Measurements from ENCODE around the gene SAP130.
"Not testable (repeated sequence)": the region's sequence is repeated elsewhere in the genome, so short reads cannot be mapped to it uniquely, and the experiment has no call there.

SAP130 gene

DNA sequence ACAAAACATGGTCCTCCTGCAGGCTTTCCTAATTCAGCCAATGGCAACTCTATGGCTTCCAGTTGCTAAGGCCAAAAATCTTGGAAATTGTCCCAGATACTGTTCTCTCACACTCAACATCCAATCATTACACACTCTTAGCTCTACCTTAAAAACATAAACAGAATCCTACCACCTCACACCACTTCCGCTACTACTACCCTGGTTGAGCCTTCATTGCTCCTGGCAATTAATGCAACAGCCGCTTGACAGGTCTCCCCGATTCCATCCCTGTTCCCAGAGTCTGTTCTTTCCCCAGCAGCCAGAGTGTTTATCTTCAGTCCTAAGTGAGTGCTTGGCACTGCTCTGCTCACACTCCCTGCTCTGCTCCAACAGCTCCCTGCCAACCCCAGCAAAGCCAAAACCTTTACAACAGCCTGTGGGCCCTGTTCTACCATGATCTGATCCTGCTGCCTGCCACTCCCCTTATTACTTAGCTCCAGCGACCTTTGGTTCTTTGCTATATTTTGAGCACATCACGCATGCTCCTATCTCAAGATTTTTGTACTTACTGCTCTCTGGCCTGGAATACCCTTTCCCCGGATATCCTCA is 74.6 kb downstream of the SAP130 start:
- DNase-seq (ENCODE audit: low spot score), result no peak

GRCh38 chr2:127951026-127951425 is 76.8 kb downstream of the SAP130 start:
- no peak for DNase-seq (ENCODE audit: low spot score)

DNA sequence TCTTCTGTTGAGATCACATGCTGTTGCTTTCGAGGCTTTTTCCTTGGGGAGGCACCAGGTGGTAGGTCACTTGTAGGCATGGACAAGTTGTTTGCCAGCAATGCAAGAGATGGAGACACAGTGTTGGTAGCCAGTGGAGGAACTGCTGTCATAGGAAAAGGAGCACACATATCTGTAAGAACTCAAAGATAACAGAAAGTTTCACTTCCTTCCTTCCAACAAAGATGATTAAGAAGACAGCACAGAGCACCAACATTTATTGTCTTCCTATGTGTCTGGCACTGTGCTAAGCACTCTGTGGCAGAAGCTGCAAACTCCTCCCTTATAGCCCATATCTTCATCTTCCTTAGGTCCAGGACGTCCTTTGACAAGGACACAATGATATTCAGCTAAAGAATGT is 77.6 kb downstream of the SAP130 start:
- DNase-seq (ENCODE audit: low spot score), result no peak

DNA sequence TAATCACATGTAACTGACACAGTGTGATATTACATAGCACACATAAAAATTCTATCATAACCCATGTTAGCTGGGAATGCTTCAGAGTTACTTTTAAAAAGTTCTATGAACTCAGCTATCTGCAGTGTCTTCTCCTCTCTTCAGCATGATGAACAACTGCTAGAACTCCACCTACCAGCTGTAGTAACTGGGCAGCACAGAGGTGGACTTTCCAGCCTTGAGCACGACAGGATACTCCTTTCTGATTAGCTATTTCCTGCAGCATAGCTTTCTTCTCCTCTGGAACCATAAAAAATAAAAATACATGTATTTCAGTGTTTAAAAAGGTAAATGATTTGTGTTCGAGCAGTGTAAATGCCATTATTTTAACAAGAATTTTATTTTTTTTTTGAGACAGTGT is 82.6 kb downstream of the SAP130 start:
- DNase-seq (ENCODE audit: low spot score), result no peak

GRCh38 chr2:127943186-127943585 is 84.7 kb downstream of the SAP130 start:
- no peak for DNase-seq (ENCODE audit: low spot score)

DNA sequence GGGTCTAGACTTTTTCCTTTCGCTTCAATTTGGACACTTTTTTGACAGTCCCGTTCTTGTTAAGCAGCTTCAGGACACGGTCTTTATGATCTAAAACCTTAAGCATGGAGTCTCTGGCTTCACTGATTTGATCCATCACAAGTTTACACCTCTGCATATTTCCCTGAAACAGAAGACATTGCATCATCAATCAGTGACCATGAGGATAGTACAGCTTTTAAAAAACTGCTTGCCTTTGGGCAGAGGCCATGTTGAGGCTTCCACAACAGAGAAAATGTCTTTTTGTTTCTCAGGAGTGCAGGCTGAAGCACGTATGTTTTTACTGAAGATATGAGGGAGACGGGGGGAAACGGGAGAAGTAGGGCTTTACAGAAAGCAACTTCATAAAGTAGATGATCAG is 85.9 kb downstream of the SAP130 start:
- no peak for DNase-seq (ENCODE audit: low spot score)

- DNase-seq (ENCODE audit: low spot score), result no peak
Measured at GRCh38 chr2:127941461-127941860, 86.4 kb downstream of the SAP130 start.

- DNase-seq (ENCODE audit: low spot score), result no peak
Measured at GRCh38 chr2:127940641-127941040, 87.2 kb downstream of the SAP130 start.

DNA sequence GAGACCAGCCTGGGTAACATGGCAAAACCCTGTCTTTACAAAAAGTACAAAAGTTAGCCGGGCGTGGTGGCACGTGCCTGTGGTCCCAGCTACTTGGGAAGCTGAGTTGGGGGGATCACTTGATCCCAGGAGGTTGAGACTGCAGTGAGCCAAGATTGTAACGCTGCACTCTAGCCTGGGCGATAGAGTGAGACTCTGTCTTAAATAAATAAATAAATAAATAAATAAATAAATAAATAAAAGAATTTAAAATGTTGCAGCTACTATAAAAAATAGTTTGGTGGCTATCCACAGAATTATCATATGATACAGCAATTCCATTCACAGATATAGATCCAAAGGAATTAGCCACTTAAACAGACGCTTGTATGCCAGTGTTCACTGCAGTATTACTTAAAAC is 92.5 kb downstream of the SAP130 start:
- DNase-seq (ENCODE audit: low spot score), result no peak

GRCh38 chr2:127932199-127932876 is 95.5 kb downstream of the SAP130 start:
- DNase-seq (ENCODE audit: low spot score), result no peak

DNA sequence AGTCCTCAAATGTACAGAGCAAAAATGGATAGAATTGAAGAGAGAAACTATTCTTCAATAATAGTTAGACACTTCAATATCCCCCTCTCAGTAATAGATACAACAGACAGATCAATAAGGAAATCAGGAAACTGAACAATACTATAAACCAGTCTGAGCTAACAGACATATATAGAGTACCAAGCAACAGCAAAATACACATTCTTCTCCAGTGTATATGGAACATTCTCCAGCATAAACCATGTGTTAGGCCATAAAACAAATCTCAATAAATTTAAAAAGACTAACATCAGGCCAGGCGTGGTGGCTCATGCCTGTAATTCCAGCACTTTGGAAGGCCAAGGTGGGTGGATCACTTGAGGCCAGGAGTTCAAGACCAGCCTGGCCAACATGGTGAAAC is 98.4 kb downstream of the SAP130 start:
- no peak for DNase-seq (ENCODE audit: low spot score)

DNA sequence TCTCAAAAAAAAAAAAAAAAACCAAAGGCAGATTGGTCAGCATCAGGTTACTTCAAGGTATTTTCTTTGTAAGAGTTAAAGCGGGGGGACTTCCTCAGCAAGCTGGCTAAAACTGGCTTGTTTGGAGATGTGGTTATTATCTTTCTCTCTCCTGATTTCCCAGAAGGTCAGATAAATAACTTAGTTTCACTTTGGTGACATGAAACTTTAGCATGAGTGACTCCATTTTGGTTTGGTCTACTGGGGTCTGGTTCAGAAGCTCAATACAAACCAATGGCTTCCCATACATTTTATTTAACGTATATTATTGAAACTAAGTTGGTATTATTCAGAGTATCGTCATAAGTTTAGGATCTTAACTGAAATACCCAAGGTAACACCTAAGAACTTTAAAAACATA is 100.5 kb downstream of the SAP130 start:
- DNase-seq (ENCODE audit: low spot score), result no peak

DNA sequence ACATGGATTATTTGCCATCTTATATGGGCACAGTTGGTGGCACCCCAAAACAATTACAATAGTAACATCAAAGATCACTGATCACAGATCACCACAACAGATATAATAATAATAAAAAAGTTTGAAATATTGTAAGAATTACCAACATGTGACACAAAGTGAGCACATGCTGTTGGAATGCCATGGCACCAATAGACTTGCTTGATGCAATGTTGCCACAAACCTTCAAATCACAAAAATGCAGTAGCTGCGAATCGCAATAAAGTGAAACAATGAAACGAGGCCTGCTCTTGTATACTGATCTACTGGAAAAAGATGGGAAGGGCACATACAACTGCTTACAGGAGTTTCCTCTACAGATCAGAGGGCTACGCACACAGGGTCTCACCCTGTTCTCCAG is 109.9 kb downstream of the SAP130 start:
- DNase-seq (ENCODE audit: low spot score), result no peak

- no peak for DNase-seq (ENCODE audit: low spot score)
Measured at GRCh38 chr2:127913808-127914457, 113.9 kb downstream of the SAP130 start.

DNA sequence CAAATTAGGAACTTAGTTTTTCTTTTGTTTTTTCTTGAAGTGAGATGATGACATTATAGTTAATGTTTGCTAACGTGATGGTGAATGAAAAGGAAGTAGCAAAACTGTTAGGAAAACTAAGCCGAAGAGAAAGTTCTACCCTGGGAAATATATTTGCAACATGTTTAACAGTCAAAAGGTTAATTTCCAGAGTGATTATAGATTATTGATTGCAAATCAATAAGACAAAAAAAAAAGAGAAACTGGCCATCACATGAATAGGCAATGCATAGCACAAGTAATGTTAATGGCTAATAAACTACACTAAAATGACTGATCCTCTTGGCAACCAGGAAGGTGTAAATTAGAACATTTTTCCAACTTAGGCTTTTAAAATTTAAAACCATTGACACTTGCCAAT is 116.1 kb downstream of the SAP130 start:
- no peak for DNase-seq (ENCODE audit: low spot score)

DNA sequence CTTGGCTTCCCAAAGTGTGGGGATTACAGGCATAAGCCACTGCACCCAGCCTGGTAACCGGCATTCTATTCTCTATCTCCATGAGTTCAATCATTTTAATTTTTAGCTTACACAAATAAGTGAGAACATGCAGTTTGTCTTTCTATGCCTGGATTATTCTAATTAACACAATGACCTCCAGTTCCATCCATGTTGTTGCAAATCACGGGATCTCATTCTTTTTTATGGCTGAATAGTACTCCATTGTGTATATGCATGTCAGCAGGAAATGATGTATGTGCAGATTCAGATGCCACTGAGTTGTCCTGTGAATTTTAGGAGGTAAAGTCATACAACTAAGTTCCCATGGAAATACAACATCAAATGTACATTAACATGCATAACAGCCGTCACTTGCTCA is 117.4 kb downstream of the SAP130 start:
- DNase-seq (ENCODE audit: low spot score), result no peak

- DNase-seq (ENCODE audit: low spot score), result no peak
Measured at GRCh38 chr2:127909019-127909418, 118.8 kb downstream of the SAP130 start.

GRCh38 chr2:127907733-127908400 is 120.0 kb downstream of the SAP130 start:
- DNase-seq (ENCODE audit: low spot score), result not testable (repeated sequence)

GRCh38 chr2:127906206-127906926 is 121.5 kb downstream of the SAP130 start:
- no peak for DNase-seq (ENCODE audit: low spot score)

DNA sequence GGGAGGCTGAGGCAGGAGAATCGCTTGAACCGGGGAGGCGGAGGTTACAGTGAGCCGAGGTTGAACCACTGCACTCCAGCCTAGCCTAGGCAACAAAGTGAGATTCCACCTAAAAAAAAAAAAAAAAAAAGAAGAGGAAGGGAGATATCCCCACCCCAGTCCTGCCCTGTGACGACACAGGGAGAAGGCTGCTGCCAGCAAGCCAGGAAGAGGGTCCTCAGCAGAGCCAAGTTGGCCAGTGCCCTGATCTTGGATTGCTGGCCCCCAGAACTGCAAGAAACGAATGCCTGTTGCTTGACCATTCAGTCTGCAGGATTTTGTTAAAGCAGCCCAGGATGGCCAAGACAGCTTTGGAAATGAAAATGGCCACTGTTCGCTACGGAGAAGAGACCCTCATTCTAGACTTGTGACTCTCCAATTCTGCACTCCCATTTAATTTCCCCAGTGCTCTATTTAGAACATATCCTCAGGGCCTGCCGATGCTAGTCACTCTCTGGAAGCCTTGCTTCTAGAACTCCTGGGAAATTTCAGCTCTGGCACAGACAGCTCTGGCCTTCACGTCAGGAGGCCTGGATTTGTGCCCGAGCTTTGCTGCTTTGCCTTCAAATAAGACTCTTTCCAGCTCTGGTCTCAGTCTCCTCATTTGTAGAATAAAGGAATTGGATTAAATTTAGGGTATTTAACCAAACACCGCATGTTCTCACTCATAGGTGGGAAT is 126.4 kb downstream of the SAP130 start:
- DNase-seq (ENCODE audit: low spot score), result no peak

- no peak for DNase-seq (ENCODE audit: low spot score)
Measured at GRCh38 chr2:127897531-127898211, 130.2 kb downstream of the SAP130 start.

Data from HuH-7.5 (cell line).